D721Med (cell line): ENCODE measurements around the gene CDC5L.

Experiments used
- DNase-seq: peaks from one replicate; pipeline ENCODE4 v3.0.0; 2011; ENCODE audit warnings: low spot score; ENCODE audit not compliant: insufficient read length
- FAIRE-seq: peaks from 2 replicates; lab custom pipeline; 2011; peaks lifted over from hg19 to GRCh38; lab: Jason Lieb, UNC
- CTCF ChIP-seq: IDR thresholded peaks from 2 replicates; pipeline ENCODE4 v1.5.1; 2012; ENCODE audit warnings: mild to moderate bottlenecking, control low read depth; ENCODE audit not compliant: insufficient read depth; ENCODE audit errors: missing control alignments

Gene CDC5L

GRCh38 chr6:44411141-44411540 lies 23.6 kb downstream of the CDC5L start:
- no peak for FAIRE-seq
- no peak for TF ChIP-seq CTCF
- no peak for DNase-seq

- FAIRE-seq = no peak
- no peak for TF ChIP-seq CTCF
- no peak for DNase-seq
Observed at GRCh38 chr6:44415449-44415848, 27.9 kb downstream of the CDC5L start.

- no peak for TF ChIP-seq CTCF
- no peak for DNase-seq
- FAIRE-seq = no peak
Observed at GRCh38 chr6:44415873-44416502, 28.5 kb downstream of the CDC5L start.

GRCh38 chr6:44422531-44422930 lies 35.0 kb downstream of the CDC5L start:
- no peak for DNase-seq
- no peak for FAIRE-seq
- TF ChIP-seq CTCF = no peak

- FAIRE-seq (no peak), DNase-seq (no peak)
- TF ChIP-seq CTCF = no peak
Observed at GRCh38 chr6:44423306-44423705, 35.8 kb downstream of the CDC5L start.

- no peak for TF ChIP-seq CTCF
- DNase-seq (no peak), FAIRE-seq (no peak)
Observed at GRCh38 chr6:44425951-44426350, 38.4 kb downstream of the CDC5L start.

- DNase-seq (no peak), FAIRE-seq (no peak)
- no peak for TF ChIP-seq CTCF
Observed at GRCh38 chr6:44428682-44429081, 41.2 kb downstream of the CDC5L start.
